ENCODE measurements around the gene FAAP20. TPM values are rescaled to one million over a fixed set of nuclear protein-coding genes. Genes with fewer than 3 reads are reported as not detected.
A peak's percentile ranks its signal among the peaks of the same experiment; 100 is the strongest.

FAAP20 gene
- total and polyA plus RNA-seq, 12 donors = 2.7 to 185 (median 62.0) TPM

- Histone ChIP-seq H3K27me3 (no peaks in the 10 kb centered on the region), H3K36me3 (replicated peaks in 1 of 2) (no peaks in the 10 kb centered on the region), H3K4me1 (replicated peaks in 1 of 2) (no peaks in the 10 kb centered on the region), H3K4me3 (no peak overlapping the region), H3K27ac (no peak overlapping the region), H3K9me3 (replicated peaks in 1 of 3) (no peaks in the 10 kb centered on the region)
- WGBS, 4 donors = 85 to 97% (median 95%) methylated on average over 6 to 13 of the region's 13 CpGs
- DNase-seq = no peak
- intact Hi-C loops (cut with DNase I) = no loop called here
- TF ChIP-seq CTCF (IDR thresholded peaks at IDR 0.05) = no peak
- TF ChIP-seq POLR2A (IDR thresholded peaks at IDR 0.05) = no peak
Observed at GRCh38 chr1:2182376-2182775, 12.2 kb downstream of the FAAP20 start.

DNA sequence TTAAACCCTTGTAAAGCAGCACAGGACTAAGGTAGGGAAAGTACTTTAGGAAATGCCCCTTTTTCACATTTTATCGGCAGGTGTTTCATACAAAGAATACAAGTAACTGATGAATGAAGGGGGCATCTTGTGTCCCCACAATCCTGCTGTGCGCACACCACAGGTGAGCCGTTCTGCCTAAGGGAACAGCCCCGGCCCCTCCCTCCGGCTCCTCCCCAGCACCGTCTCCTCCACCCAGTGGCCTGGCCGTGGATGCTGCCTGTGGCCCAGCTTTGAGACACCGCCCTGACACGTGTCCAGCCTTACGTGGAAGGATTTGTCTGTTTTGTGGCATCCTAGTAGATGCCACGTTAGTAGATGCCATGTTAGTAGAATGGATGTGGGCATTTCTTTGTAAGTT is 12.8 kb downstream of the FAAP20 start:
- no peak for DNase-seq
- Histone ChIP-seq H3K4me1 (replicated peaks in 1 of 2) (no peaks in the 10 kb centered on the region), H3K4me3 (no peak overlapping the region), H3K27ac (no peak overlapping the region), H3K9me3 (replicated peaks in 1 of 3) (no peaks in the 10 kb centered on the region), H3K27me3 (no peaks in the 10 kb centered on the region), H3K36me3 (replicated peaks in 1 of 2) (no peaks in the 10 kb centered on the region)
- intact Hi-C loops (cut with DNase I) = no loop called here
- 88 to 94% (median 93%) methylated on average over 11 of the region's 11 CpGs for WGBS, 4 donors
- no peak for TF ChIP-seq POLR2A (IDR thresholded peaks at IDR 0.05)
- no peak for TF ChIP-seq CTCF (IDR thresholded peaks at IDR 0.05)

DNA sequence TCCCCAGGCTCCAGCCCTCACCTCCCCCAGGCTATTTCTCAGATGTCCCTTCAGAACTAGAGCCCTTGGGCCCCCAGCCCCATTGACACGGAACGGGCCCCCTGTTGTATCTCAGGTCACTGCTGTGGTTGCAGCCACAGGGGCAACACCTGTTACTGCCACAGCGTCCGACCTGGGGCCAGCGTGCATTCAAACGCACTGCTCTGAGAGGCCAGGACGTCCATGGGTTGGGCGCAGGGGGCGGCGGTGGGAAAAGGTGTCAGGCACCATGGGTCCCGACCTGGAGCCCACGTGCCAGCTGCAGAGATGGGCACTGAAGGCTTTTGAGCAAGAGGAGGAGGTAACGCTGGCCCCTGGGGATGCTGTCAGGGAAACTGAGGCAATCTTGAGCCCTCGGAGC is 13.3 kb downstream of the FAAP20 start:
- H3K4me1 ChIP-seq (replicated peaks in 1 of 2) = no peaks in the 10 kb centered on the region
- TF ChIP-seq CTCF (IDR thresholded peaks at IDR 0.05) (no peak), POLR2A (IDR thresholded peaks at IDR 0.05) (no peak)
- WGBS, 4 donors = 88 to 93% (median 91%) methylated on average over 10 to 14 of the region's 14 CpGs
- intact Hi-C loops (cut with DNase I) = no loop called here
- no peak overlapping the region for H3K27ac ChIP-seq
- H3K27me3 ChIP-seq = no peaks in the 10 kb centered on the region
- H3K9me3 ChIP-seq (replicated peaks in 1 of 3) = no peaks in the 10 kb centered on the region
- no peak for DNase-seq
- H3K36me3 ChIP-seq (replicated peaks in 1 of 2) = no peaks in the 10 kb centered on the region
- H3K4me3 ChIP-seq = no peak overlapping the region

DNA sequence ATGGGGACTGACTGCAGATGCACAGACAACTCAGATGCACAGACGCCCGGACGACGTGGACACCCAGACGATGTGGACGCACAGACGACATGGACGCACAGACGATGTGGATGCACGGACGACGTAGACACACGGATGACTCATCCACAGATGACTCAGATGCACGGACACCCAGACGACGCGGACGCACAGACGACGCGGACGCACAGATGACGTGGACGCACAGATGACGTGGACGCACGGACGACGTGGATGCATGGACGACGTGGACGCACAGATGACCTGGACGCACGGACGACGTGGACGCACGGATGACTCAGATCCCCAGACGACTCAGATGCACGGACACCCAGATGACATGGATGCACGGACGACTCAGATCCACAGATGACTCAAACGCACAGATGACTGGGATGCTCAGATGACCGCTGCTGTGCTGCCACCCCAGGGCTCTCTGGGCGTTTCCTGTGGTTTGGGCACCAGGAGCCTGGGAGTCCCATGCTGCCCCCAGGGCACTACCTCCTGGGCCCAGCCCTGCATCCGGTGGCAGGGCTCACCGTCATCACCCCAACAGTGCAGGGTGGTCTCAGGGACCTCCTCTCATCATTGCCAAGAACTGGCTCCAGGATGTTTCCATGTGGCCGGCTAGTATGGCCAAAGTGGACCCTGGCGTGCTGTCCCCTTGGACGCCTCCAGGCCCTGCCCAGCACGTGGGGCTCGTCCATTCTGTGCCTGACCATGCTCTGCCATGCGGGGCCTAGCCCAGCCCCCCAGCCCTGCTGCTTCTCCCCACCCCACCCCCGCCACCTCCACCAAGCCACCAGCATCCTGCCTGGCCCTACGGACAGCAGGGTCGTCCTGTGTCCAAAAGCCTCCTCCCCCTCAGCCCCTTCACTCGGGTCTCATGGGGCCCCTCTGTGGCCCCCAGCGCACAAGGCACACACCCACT is 14.0 kb downstream of the FAAP20 start:
- TF ChIP-seq POLR2A (IDR thresholded peaks at IDR 0.05) = no peak
- no peak for TF ChIP-seq CTCF (IDR thresholded peaks at IDR 0.05)
- DNase-seq = peak in 1 of 7 donors; percentile 57
- H3K36me3 ChIP-seq (replicated peaks in 1 of 2) = no peaks in the 10 kb centered on the region
- no peaks in the 10 kb centered on the region for H3K4me1 ChIP-seq (replicated peaks in 1 of 2)
- H3K4me3 ChIP-seq = no peak overlapping the region
- no peaks in the 10 kb centered on the region for H3K9me3 ChIP-seq (replicated peaks in 1 of 3)
- 87 to 91% (median 90%) methylated on average over 45 to 58 of the region's 58 CpGs for WGBS, 4 donors
- intact Hi-C loops (cut with DNase I) = no loop called here
- no peaks in the 10 kb centered on the region for H3K27me3 ChIP-seq
- no peak overlapping the region for H3K27ac ChIP-seq
